Spleen (tissue), 7 donors: ENCODE data around the gene RAMP3.

Experiments
- CTCF ChIP-seq, 11 experiments: fragments of 200-600 bp in 7 of 11; fragments of 450-650 bp in 4 of 11; sonication (generic) in 4 of 11; IDR thresholded peaks in 8 of 11; conservative IDR thresholded peaks in 3 of 11; 1 replicate in 7 of 11; 2 replicates in 4 of 11; pipeline versions ENCODE4 v1.4.0 to v1.8.0; 2016 to 2021; ENCODE audit warnings: antibody characterized with exemption in 11 of 11, inconsistent platforms in 4 of 11, mild to moderate bottlenecking in 1 of 11
- POLR2A ChIP-seq, 3 donors: fragments of 450-650 bp; IDR thresholded peaks; one replicate each; pipeline ENCODE4 v1.5.1; 2017; ENCODE audit warnings: antibody characterized with exemption in 3 of 3, mild to moderate bottlenecking in 1 of 3
- donor health status: DM: no; HTN: no; CAD: no; lungs with moderate emphysema.
- donor health status: DM: no; HTN: no; CAD: no.
- donor health status: DM: no; HTN: no; CAD: no.

GRCh38 chr7:45150199-45150598 lies 7.4 kb upstream of the RAMP3 start:
- TF ChIP-seq CTCF (IDR thresholded peaks at IDR 0.05 in 8 of 11, conservative IDR thresholded peaks at IDR 0.05 in 3 of 11) (no peak), POLR2A (IDR thresholded peaks at IDR 0.05) (no peak)
